DMS114 treated with DMSO at 0.1 percent for 48 hours (cell line): Measurements from ENCODE around the gene IGFL1.
"Not testable (repeated sequence)": the region's sequence is repeated elsewhere in the genome, so short reads cannot be mapped to it uniquely, and the experiment has no call there.

Experiments used
- DNase-seq: peaks from one replicate; lab custom pipeline; 2025; ENCODE audit not compliant: unreplicated experiment; lab: John Stamatoyannopoulos, UW

The IGFL1 gene

GRCh38 chr19:46265217-46265828 lies 35.8 kb downstream of the IGFL1 start:
- DNase-seq = peak; percentile 27

- no peak for DNase-seq
These were observed 39.6 kb downstream of the IGFL1 start for GRCh38 chr19:46269101-46269500.

DNA sequence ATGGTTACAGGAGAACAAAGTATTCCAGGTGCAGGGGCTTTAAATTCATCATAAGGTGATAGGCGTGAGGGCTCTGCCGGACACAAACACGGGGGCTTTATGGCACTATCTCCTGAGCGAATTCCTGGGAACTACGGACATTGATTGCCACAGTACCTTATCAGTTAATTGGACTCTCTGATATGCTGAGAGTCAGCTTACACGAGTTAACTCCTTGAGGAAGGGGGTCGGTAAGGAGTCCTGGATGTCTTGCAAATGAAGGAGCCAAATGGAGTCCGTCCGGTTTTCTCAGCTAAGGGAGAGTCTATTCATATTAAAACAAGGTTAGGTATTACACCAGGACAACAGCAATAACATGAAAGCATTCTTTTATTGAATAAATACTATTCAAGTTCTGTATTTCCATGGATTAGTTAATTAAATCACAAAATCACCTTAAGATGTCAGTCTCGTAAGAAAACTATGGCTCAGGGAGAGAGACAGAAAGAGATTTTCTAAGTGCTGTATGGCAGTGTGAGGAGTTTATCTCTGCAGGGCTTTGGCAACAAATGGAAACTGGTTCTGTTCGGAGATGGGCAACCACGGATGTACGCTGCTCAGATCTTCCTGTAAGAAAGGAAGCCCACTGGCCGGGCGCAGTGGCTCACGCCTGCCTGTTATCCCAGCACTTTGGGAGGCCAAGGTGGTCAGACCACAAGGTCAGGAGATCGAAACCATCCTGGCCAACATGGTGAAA lies 41.1 kb downstream of the IGFL1 start:
- no peak for DNase-seq

DNA sequence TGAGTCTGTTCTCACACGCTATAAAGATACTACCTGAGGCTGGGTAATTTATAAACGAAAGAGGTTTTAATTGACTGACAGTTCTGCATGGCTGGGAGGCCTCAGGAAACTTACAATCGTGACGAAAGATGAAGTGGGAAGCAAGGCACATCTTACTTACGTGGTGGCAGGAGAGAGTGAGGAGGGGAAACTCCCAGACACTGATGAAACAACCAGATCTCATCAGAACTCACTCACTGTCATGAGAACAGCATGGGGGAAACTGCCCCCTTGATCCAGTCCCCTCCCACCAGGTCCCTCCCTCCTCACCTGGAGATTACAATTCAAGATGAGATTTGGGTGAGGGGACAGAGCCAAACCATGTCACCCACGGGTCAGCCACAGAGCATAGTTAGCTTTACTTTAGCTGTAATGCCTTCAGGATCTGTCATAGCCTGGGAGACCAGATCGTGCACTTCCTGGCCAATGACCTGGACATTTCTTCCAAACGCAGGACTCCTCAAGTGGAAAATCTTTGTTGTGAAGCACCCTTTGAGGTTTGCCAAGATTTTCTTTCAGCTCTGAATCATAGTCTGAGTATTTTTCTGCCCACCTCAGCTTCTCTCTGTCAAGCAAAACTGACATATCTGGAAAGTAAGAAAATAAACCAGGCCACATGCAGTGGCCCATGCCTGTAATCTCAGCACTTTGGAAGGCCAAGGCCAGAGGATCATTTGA lies 42.1 kb downstream of the IGFL1 start:
- no peak for DNase-seq

GRCh38 chr19:46273931-46274330 lies 44.4 kb downstream of the IGFL1 start:
- not testable (repeated sequence) for DNase-seq

DNA sequence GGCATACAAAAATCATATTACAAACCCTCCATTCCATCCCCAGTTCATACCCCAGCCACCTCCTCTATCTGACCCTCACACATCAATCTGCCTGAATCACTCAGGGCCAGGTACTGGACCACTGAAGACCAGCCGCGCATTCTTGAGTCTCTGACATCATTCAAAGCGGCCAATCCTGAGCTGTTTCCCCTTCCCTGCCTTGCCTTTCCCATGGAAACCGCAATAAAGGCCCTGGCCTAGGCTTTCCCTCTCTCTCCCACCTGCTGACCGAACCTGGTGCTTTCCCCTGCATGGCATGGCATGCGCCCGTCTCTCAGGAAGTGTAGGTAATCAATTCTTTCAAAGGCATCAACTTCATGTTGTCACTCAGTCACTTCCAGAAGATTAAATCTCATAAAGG lies 49.6 kb downstream of the IGFL1 start:
- DNase-seq = no peak
